ENCODE results near the gene GNAZ. TPM values are rescaled to one million over a fixed set of nuclear protein-coding genes. Genes with fewer than 3 reads are reported as not detected.

GNAZ gene
- total and polyA plus RNA-seq, 2 of the 8 experiments (the other 6 are each of a cell fraction or from before 2014, with no cell fraction given): 6.6 to 9.6 TPM

GRCh38 chr22:23023294-23023693 is 47.0 kb upstream of the GNAZ start:
- peaks cover 0 to under 1% of the 10 kb centered on the region in 2 experiments; a peak in 1 of 4 replicates for H3K9me3 ChIP-seq (ENCODE audit: insufficient read depth in 2 of 2, low read depth in 1 of 2, low read length in 1 of 2)
- no peak overlapping the region for H3K9ac ChIP-seq (replicated peaks in 1 of 4; ENCODE audit: extremely low read depth in 1 of 4, low read depth in 3 of 4, low read length in 3 of 4)
- no peak overlapping the region for H3K4ac ChIP-seq (replicated peaks; ENCODE audit: insufficient read length, low read depth, low read length)
- no peaks in the 10 kb centered on the region for H3K79me1 ChIP-seq (ENCODE audit: low read depth, low read length)
- no peak overlapping the region for H4K91ac ChIP-seq (replicated peaks; ENCODE audit: insufficient read length, low read length)
- no peak overlapping the region for H3K4me2 ChIP-seq (ENCODE audit: insufficient read depth in 1 of 2, low read depth in 2 of 2, low read length in 2 of 2)
- 53% methylated on average over 2 of the region's 2 CpGs; no CpG with 5 or more reads in 1 of the 2 experiments for WGBS, 2 experiments (ENCODE audit: extremely low coverage in 1 of 2, insufficient coverage in 1 of 2, insufficient read length in 1 of 2, insufficient replicate concordance in 2 of 2, low coverage in 1 of 2, low lambda C conversion rate in 2 of 2, missing lambda C conversion rate in 1 of 2)
- no peak overlapping the region for H2AK5ac ChIP-seq (ENCODE audit: low read depth, low read length)
- H3K79me2 ChIP-seq (ENCODE audit: control insufficient read depth in 1 of 2, insufficient read depth in 2 of 2, low read length in 2 of 2): no peaks in the 10 kb centered on the region
- no peak overlapping the region for H3K18ac ChIP-seq (ENCODE audit: extremely low read depth, low read length)
- DNase-seq (ENCODE audit: low read depth in 1 of 2, low spot score in 2 of 2) (no peak), FAIRE-seq (no peak)
- H3K23me2 ChIP-seq (ENCODE audit: low read depth, low read length): no peaks in the 10 kb centered on the region
- no peaks in the 10 kb centered on the region for H3K36me3 ChIP-seq (ENCODE audit: control insufficient read depth in 2 of 4, insufficient read depth in 4 of 4, low read length in 3 of 4)
- no peaks in the 10 kb centered on the region for H3K27me3 ChIP-seq (replicated peaks in 1 of 4; ENCODE audit: control insufficient read depth in 3 of 4, extremely low read depth in 1 of 4, insufficient read depth in 3 of 4, low read length in 3 of 4)
- no peak overlapping the region for H3K27ac ChIP-seq (ENCODE audit: low read depth, low read length)
- H2BK12ac ChIP-seq (ENCODE audit: low read depth, low read length): no peak overlapping the region
- H2BK15ac ChIP-seq (ENCODE audit: low read length): no peak overlapping the region
- peaks cover 0 to 3% (median 0%) of the 10 kb centered on the region in 4 experiments; a peak in 1 of 7 replicates for H3K4me1 ChIP-seq (replicated peaks in 1 of 4; ENCODE audit: control insufficient read depth in 3 of 4, insufficient read depth in 4 of 4, low read length in 3 of 4)
- POLR2A ChIA-PET (ENCODE audit: partially characterized antibody): no interaction called here
- no peak overlapping the region for H3K4me3 ChIP-seq (ENCODE audit: extremely low read depth in 1 of 4, insufficient read depth in 2 of 4, low read depth in 3 of 4, low read length in 4 of 4)
- no peak overlapping the region for H3K56ac ChIP-seq (replicated peaks; ENCODE audit: insufficient read length, low read depth, low read length)
- H2AFZ ChIP-seq (ENCODE audit: low read length): no peak overlapping the region
- CTCF ChIA-PET (ENCODE audit: partially characterized antibody): no interaction called here
- H4K8ac ChIP-seq (ENCODE audit: extremely low read depth, insufficient read depth, low read length): no peak overlapping the region
- no peak overlapping the region for H4K5ac ChIP-seq (ENCODE audit: insufficient read length, low read depth, low read length)
- TF ChIP-seq GABPA (IDR thresholded peaks at IDR 0.05; ENCODE audit: borderline replicate concordance, insufficient read depth, low read length) (no peak), CTBP2 (IDR thresholded peaks at IDR 0.05; ENCODE audit: borderline replicate concordance, insufficient read depth, insufficient read length, low read length) (no peak), POLR2A (IDR thresholded peaks at IDR 0.05; ENCODE audit: control extremely low read depth in 1 of 2, low read depth in 2 of 2, low read length in 2 of 2) (no peak), SIN3A (conservative IDR thresholded peaks at IDR 0.05 in 1 of 2, IDR thresholded peaks at IDR 0.05 in 1 of 2; ENCODE audit: low read depth in 1 of 2, low read length in 2 of 2) (no peak), ZNF274 (IDR thresholded peaks at IDR 0.05; ENCODE audit: borderline replicate concordance, extremely low read depth, low read length) (no peak), SP1 (IDR thresholded peaks at IDR 0.05; ENCODE audit: low read depth, low read length) (peak; percentile 63; the same call in 1 of the 2 replicates), HDAC2 (IDR thresholded peaks at IDR 0.05; ENCODE audit: borderline replicate concordance in 1 of 2, low read depth in 2 of 2, low read length in 2 of 2) (no peak), FOSL1 (IDR thresholded peaks at IDR 0.05; ENCODE audit: insufficient read depth, low read depth, low read length) (no peak)
- H2BK120ac ChIP-seq (replicated peaks; ENCODE audit: low read depth, low read length): no peak overlapping the region
- H4K20me1 ChIP-seq (replicated peaks in 1 of 2; ENCODE audit: control insufficient read depth in 1 of 2, insufficient read depth in 2 of 2, low read length in 2 of 2): no peaks in the 10 kb centered on the region
- H2BK20ac ChIP-seq (ENCODE audit: low read length): no peak overlapping the region
- H3K23ac ChIP-seq (ENCODE audit: insufficient read length): no peak overlapping the region
- H2BK5ac ChIP-seq (ENCODE audit: low read depth, low read length): no peak overlapping the region
- no peak overlapping the region for H3K14ac ChIP-seq (ENCODE audit: insufficient read length)
